OCI-LY1 (cell line): Measurements from ENCODE around the gene FAM131C.

Experiments used
- CTCF ChIP-seq: fragments of 200-600 bp; sonication (generic), shearing (Covaris generic); IDR thresholded peaks from 2 replicates; pipeline ENCODE4 v1.5.1; 2017; ENCODE audit warnings: mild to moderate bottlenecking, antibody characterized with exemption, low read length, moderate library complexity, mixed read lengths
- EZH2 ChIP-seq: fragments of 200-600 bp; sonication (generic), shearing (Covaris generic); IDR thresholded peaks from 2 replicates; pipeline ENCODE4 v1.8.0; 2017; ENCODE audit warnings: borderline replicate concordance, mixed run types, mild to moderate bottlenecking, antibody characterized with exemption, low read length, moderate library complexity, mixed read lengths

GRCh38 chr1:16120940-16121410, 47.5 kb upstream of the FAM131C start:
- no peak for TF ChIP-seq EZH2
- TF ChIP-seq CTCF: no peak
